SK-N-MC (cell line): ENCODE results near the gene VTA1.

Experiments used
- EZH2 ChIP-seq: fragments of 200-600 bp; sonication (generic); IDR thresholded peaks from one replicate; pipeline ENCODE4 v1.6.1; 2017; ENCODE audit warnings: antibody characterized with exemption
- FOXP2 ChIP-seq: optimal IDR thresholded peaks from 2 replicates; pipeline ENCODE3; 2011; ENCODE audit warnings: mild to moderate bottlenecking, moderate library complexity; ENCODE audit not compliant: insufficient read depth; ENCODE audit errors: extremely low read length, control extremely low read depth

GRCh38 chr6:142178129-142178528 lies 31.1 kb downstream of the VTA1 start:
- TF ChIP-seq EZH2 (no peak), FOXP2 (no peak)
